22Rv1 (cell line): ENCODE results near the gene MGAT5.

Source experiments
- H3K27ac ChIP-seq: fragments of 450-650 bp; 2 replicates; pipeline ENCODE4 v1.5.1; 2017
- ZFX ChIP-seq: fragments of 450-650 bp; IDR thresholded peaks from 2 replicates; pipeline ENCODE4 v1.6.1; 2017; ENCODE audit warnings: antibody characterized with exemption, borderline replicate concordance
- TF ChIP-seq, protein P1 (sequence below): fragments of 450-650 bp; IDR thresholded peaks from 2 replicates; pipeline ENCODE4 v1.5.1; 2017; ENCODE audit warnings: mild to moderate bottlenecking

The MGAT5 gene

DNA sequence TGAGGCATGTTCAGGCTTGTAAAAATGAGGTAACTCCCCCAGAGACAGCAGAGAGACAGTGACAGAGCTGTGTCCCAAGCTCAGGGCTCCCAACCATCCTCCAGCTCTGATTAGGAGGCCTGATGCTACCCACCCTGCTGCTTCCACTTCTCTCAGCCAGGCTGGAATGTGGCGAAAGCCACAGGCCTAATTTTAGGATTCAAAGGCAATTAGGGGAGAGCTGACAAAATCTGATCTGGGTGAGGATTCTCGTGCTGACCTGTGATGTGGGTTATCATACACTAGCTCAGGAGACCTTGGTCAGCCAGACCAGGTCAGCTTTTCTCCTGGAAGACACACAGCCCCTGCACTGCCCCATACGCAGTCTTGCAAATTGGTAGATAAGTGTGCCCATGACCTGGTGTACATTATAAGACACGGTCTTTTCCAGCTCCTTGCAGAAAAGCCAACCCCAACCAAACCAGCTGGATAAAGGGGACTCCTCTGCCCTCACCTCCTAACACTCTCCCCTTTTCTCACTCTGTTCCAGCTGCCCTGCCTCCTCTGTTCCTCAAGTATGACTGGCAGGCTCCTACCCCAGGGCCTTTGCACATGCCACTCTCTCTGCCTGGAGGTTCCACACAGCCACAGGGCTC lies 225.9 kb downstream of the MGAT5 start:
- TF ChIP-seq, protein P1, sequence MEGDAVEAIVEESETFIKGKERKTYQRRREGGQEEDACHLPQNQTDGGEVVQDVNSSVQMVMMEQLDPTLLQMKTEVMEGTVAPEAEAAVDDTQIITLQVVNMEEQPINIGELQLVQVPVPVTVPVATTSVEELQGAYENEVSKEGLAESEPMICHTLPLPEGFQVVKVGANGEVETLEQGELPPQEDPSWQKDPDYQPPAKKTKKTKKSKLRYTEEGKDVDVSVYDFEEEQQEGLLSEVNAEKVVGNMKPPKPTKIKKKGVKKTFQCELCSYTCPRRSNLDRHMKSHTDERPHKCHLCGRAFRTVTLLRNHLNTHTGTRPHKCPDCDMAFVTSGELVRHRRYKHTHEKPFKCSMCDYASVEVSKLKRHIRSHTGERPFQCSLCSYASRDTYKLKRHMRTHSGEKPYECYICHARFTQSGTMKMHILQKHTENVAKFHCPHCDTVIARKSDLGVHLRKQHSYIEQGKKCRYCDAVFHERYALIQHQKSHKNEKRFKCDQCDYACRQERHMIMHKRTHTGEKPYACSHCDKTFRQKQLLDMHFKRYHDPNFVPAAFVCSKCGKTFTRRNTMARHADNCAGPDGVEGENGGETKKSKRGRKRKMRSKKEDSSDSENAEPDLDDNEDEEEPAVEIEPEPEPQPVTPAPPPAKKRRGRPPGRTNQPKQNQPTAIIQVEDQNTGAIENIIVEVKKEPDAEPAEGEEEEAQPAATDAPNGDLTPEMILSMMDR, result no peak
- TF ChIP-seq ZFX, result no peak
- no peak overlapping the region for H3K27ac ChIP-seq

DNA sequence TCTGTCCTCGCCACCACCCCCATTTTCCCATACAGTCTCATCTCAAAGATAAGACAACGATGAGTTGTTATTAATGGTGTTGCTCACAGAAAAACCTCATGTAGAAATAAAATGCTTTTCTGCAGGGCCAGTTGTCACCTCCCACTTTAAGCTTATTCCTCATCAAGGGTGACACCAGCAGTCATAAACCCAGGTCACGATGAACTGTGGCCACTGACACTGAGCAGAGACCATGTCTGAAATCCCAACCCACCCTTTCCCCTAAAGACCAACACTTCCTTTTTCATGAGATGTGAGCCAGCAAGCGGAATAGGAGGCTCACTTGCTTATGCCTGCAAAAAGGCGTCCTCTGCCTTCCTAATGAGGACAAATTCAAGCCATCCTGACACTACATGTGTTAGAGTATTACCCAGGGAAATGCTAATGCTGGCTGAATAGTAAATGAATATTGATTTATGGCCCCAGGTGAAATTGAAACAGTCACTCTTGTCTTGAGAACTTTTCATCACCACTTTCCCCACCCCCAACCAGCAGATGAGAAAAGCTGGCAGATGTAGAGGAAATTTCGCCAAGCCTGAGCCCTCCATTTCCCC lies 228.4 kb downstream of the MGAT5 start:
- TF ChIP-seq ZFX, result no peak
- TF ChIP-seq, protein P1, result no peak
- no peak overlapping the region for H3K27ac ChIP-seq

DNA sequence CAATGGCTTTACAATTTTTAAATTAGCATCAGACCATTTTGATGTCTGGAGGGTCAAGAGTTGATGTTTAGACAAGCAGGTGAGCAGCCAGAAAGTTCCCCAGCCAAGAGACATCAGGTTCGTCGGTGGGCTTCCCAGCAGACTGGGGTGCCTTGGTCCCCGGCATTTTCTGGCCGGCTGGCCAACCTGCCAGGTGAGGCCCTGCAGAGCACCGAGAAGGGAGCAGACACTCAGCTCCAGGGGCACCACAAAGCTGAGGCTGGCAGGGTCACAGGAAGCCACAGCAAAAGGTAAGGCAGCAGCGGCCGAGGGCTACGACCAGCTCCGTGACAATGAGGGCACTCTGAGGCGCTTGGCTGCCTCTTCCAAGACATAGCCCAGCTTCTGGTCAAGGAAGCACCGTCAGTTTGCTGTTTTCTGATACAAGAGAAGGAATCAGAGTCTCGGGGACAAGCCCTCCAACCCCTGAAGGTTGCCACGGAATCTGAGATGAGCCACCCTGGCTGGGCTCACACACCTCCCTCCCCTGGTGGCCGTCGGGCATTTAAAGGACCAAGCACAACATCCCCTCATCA lies 229.0 kb downstream of the MGAT5 start:
- H3K27ac ChIP-seq, result no peak overlapping the region

DNA sequence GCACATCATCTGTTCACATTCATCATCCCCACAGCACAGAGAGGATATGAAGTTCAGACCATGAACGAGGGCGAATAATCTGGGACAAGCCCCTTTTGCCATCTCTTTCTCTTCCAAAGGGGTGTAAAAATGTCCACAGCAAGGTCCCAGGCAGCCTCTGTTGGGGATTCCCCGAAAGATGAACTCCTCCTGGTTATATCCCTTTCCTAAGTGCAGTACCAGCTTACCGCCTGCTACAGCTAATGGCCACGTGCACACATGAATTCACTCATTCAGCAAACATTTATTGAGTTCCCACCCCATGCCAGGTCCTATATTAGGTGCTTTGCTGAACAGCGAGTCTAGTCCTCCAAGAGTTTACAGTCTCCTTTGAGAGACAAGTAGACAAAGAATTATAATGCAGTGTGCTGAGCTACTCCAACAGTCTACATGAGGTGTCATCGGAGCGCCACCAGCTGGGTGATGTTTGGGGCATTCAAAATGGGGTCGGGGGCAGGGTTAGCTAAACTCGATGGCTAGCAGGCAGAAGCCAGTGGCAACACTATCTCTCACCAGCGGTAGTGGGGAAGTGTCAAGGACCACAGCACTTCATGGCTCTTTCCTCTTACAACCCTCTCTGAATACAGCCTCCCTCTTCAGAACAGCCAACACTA lies 236.0 kb downstream of the MGAT5 start:
- no peak overlapping the region for H3K27ac ChIP-seq
- TF ChIP-seq, protein P1, result no peak
- TF ChIP-seq ZFX, result no peak

More for the DNA sequence above, 229.0 kb downstream of the MGAT5 start:
- TF ChIP-seq, protein P1, result no peak
- no peak for TF ChIP-seq ZFX

DNA sequence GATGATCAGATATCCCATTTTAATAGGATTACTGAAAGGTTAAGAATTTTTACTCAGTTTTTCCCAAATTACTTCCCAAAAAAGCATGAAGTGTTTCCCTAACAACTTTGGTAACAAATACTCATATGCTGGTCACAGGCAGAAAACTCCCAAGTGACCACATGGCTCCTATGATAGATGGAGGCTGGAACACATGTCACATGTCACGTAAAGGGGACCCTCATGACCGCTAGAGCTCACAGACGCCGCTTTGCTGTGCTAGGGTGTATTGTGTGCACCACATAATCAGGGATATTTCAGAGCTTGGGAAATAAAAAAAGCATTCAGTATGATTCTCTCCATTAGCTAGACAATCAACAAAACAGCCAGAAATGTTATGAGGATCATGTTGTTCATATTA lies 236.7 kb downstream of the MGAT5 start:
- no peak for TF ChIP-seq ZFX
- TF ChIP-seq, protein P1, result no peak
- no peak overlapping the region for H3K27ac ChIP-seq

DNA sequence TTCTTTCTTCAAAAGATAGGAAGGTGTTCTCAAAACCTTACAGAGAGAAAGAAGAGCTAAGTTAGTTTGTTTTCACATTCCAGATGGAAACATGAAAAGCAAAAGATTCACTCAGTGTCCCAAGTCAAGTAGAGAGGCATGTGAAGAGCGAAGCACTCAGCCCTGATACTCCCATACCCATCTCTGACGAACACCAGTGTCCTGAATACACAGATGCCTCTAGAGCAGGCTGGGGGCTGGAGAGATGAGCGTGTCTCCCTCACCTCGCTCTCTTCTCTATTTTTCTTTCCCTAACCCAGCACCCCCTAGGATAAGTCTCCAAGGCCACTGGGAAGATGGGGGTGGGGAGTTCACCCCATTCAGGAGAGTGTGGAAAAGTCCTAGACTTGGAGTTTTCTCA lies 237.2 kb downstream of the MGAT5 start:
- TF ChIP-seq ZFX, result no peak
- TF ChIP-seq, protein P1, result no peak

More for the DNA sequence above, 237.2 kb downstream of the MGAT5 start:
- H3K27ac ChIP-seq, result no peak overlapping the region
